ENCODE data around the gene LRRC72. TPM values are rescaled to one million over a fixed set of nuclear protein-coding genes. Genes with fewer than 3 reads are reported as not detected.

Gene LRRC72
- total RNA-seq, 1 donor from 2014 or later, result not detected

DNA sequence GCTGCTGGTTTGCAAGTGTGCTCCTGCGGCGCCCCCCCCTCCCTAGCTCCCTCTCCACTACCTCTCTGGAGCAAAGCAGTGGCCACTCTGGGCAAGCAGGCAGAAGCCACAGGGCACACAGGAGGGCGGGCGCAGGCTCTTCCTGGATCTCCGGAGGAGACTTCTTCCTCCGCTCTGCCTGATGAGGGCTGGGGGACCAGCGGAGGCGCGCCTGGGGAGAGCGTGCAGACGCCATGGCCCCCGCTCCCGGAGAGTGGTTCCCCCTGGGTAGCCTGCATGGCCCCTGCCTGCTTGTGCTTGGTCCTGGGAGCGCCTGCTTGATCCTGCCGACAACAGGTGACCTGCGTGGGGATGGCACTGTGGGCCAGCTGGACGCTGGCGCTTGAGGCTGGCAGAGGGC, 89.9 kb downstream of the LRRC72 start:
- TF ChIP-seq, protein P1, sequence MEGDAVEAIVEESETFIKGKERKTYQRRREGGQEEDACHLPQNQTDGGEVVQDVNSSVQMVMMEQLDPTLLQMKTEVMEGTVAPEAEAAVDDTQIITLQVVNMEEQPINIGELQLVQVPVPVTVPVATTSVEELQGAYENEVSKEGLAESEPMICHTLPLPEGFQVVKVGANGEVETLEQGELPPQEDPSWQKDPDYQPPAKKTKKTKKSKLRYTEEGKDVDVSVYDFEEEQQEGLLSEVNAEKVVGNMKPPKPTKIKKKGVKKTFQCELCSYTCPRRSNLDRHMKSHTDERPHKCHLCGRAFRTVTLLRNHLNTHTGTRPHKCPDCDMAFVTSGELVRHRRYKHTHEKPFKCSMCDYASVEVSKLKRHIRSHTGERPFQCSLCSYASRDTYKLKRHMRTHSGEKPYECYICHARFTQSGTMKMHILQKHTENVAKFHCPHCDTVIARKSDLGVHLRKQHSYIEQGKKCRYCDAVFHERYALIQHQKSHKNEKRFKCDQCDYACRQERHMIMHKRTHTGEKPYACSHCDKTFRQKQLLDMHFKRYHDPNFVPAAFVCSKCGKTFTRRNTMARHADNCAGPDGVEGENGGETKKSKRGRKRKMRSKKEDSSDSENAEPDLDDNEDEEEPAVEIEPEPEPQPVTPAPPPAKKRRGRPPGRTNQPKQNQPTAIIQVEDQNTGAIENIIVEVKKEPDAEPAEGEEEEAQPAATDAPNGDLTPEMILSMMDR (conservative IDR thresholded peaks at IDR 0.05), result no peak
- Mint-ChIP-seq H3K4me3 (no peak overlapping the region), H3K9me3 (no peaks in the 10 kb centered on the region), H3K27me3 (no peaks in the 10 kb centered on the region), H3K4me1 (ENCODE audit: unreplicated experiment) (no peaks in the 10 kb centered on the region), H3K27ac (no peak overlapping the region), H3K36me3 (peaks cover 32% of the 10 kb centered on the region)
- no peak for DNase-seq (ENCODE audit: extremely low spot score, unreplicated experiment)

DNA sequence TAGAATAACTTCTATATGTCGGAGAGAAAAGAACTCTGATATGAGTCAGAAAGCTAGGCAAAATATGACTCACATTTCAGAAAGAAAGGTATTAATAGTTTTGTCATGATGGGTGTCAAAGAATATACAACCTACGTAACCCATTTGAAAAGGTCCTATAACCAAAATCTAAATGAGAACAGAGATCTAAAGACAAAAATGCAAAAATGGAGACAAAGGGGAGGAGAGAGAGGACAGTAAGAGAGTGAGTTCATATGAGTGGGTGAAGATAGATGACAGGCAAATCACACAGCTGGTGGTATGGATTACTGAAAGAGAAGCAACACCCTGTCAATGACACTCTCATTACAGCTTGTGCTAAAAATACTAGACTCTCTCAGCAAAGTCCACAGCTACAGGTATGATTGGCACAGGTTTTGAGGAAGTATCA, 93.4 kb downstream of the LRRC72 start:
- Mint-ChIP-seq H3K36me3 (peaks cover 41% of the 10 kb centered on the region), H3K4me1 (ENCODE audit: unreplicated experiment) (no peaks in the 10 kb centered on the region), H3K9me3 (no peaks in the 10 kb centered on the region), H3K4me3 (no peak overlapping the region), H3K27me3 (no peaks in the 10 kb centered on the region), H3K27ac (no peak overlapping the region)
- TF ChIP-seq, protein P1 (conservative IDR thresholded peaks at IDR 0.05), result no peak
- DNase-seq (ENCODE audit: extremely low spot score, unreplicated experiment), result no peak

DNA sequence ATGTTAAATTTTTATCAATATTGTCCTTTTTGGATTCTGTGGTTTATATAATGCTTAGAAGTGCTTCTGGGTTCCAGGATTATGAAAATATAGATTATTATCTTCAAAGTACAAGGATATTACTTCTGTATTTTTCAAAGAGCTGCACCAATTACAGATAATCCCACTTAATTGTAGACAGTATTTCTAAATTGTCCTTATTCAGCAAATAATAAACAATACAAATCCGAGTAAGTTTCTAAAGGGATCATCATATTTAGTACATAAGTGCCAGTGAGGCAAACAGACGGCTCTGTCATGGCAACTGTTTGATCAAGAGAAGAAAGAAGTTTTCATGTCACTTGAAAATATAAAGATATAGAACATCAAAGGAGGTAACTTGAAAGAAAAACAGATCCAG, 99.8 kb downstream of the LRRC72 start:
- no peak for DNase-seq (ENCODE audit: extremely low spot score, unreplicated experiment)
- TF ChIP-seq, protein P1 (conservative IDR thresholded peaks at IDR 0.05), result no peak
- H3K9me3 Mint-ChIP-seq, result no peaks in the 10 kb centered on the region
- no peaks in the 10 kb centered on the region for H3K27me3 Mint-ChIP-seq
- H3K27ac Mint-ChIP-seq, result no peak overlapping the region
- H3K4me3 Mint-ChIP-seq, result no peak overlapping the region
- peaks cover 19% of the 10 kb centered on the region for H3K36me3 Mint-ChIP-seq
- no peaks in the 10 kb centered on the region for H3K4me1 Mint-ChIP-seq (ENCODE audit: unreplicated experiment)

DNA sequence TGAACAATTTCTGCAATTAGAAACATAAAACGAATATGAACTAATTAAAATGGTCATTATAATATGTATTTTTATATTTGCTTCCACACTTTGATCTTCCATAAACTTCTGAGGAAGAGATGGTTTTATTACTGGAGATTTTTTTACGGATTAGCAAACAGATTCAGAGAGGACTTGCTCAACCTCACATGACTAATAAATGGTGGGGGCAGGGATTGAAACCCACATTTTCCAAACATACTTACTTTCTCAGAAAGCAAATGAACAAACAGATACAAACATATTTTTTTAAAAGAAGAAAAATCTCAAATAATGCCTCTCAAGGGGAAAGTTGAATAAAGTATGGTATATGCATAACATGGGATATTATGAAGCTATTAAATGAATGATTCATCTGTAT, 100.6 kb downstream of the LRRC72 start:
- peaks cover 20% of the 10 kb centered on the region for H3K36me3 Mint-ChIP-seq
- TF ChIP-seq, protein P1 (conservative IDR thresholded peaks at IDR 0.05), result no peak
- H3K27ac Mint-ChIP-seq, result no peak overlapping the region
- no peak overlapping the region for H3K4me3 Mint-ChIP-seq
- DNase-seq (ENCODE audit: extremely low spot score, unreplicated experiment), result no peak
- H3K4me1 Mint-ChIP-seq (ENCODE audit: unreplicated experiment), result no peaks in the 10 kb centered on the region
- H3K27me3 Mint-ChIP-seq, result no peaks in the 10 kb centered on the region
- H3K9me3 Mint-ChIP-seq, result no peaks in the 10 kb centered on the region

DNA sequence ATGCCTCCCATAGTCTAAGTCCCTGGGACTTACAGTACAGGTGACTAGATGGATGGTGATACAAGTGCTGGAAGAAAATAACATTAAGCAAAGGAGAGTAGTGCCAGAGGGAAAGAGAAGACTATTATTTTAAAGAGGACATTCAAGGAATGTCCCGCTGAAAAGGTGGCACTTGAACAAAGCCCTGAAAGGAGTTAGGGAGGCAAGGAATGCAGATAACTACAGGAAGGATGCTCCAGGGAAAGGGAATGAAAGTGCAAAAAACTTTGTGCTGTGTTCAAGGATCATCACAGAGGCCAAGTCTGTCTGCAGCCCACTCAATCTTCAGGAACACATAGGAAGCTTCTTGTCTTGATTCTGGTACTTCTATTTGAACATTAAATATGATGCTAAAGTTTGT, 104.0 kb downstream of the LRRC72 start:
- DNase-seq (ENCODE audit: extremely low spot score, unreplicated experiment), result no peak
- TF ChIP-seq, protein P1 (conservative IDR thresholded peaks at IDR 0.05), result no peak
- H3K9me3 Mint-ChIP-seq, result no peaks in the 10 kb centered on the region
- no peak overlapping the region for H3K4me3 Mint-ChIP-seq
- no peaks in the 10 kb centered on the region for H3K27me3 Mint-ChIP-seq
- peaks cover 6% of the 10 kb centered on the region for H3K4me1 Mint-ChIP-seq (ENCODE audit: unreplicated experiment)
- H3K36me3 Mint-ChIP-seq, result peaks cover 17% of the 10 kb centered on the region
- no peak overlapping the region for H3K27ac Mint-ChIP-seq

Other genes with a start within 250 kb of the LRRC72 start
- gene CRPPA, start 105.3 kb upstream of the LRRC72 start, total RNA-seq (ENCODE audit: low replicate concordance), result 2.8 and 2.9 TPM in 2 replicates
- gene SOSTDC1, start 61.1 kb upstream of the LRRC72 start, total RNA-seq (ENCODE audit: low replicate concordance), result 5.4 and 6.0 TPM in 2 replicates
- 15.2 and 21.5 TPM in 2 replicates for gene ANKMY2, start 118.9 kb downstream of the LRRC72 start, total RNA-seq (ENCODE audit: low replicate concordance)
- gene BZW2, start 119.4 kb downstream of the LRRC72 start, total RNA-seq (ENCODE audit: low replicate concordance), result 73.3 and 89.8 TPM in 2 replicates
- gene TSPAN13, start 226.9 kb downstream of the LRRC72 start, total RNA-seq (ENCODE audit: low replicate concordance), result 65.1 and 99.5 TPM in 2 replicates